Stimulated activated CD4-positive, alpha-beta T cell treated with anti-CD3 and anti-CD28 coated beads, Interleukin-12 subunit alpha, Interleukin-12 subunit beta, amount 100 ng/mL, for 24 hours (primary cell): ENCODE data around the gene ADAMTS15.

ENCODE experiments used
- DNase-seq, 2 experiments: peaks; one replicate each; pipeline ENCODE4 v3.0.0-alpha.2; 2020; ENCODE audit warnings: low read depth in 2 of 2

The ADAMTS15 gene

DNA sequence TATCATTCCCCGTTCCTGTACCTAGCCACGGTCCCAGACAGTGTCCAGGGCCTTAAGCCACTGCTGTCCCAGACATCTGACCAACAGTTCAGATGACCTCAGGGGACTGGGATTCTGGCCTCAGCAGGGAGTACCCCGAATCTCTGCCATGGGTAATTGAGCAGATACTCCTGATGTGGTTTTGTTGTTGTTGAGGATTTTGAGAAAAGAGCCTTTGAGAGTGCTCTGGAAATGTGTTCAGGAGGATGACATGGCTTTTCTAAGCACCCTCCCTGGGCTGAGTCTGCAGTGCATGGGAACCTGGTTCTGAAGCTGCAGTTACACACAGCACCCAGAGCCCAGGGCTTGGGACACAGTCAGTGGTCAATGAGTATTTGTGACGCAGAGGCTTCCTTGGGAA lies 30.4 kb downstream of the ADAMTS15 start:
- DNase-seq: no peak

DNA sequence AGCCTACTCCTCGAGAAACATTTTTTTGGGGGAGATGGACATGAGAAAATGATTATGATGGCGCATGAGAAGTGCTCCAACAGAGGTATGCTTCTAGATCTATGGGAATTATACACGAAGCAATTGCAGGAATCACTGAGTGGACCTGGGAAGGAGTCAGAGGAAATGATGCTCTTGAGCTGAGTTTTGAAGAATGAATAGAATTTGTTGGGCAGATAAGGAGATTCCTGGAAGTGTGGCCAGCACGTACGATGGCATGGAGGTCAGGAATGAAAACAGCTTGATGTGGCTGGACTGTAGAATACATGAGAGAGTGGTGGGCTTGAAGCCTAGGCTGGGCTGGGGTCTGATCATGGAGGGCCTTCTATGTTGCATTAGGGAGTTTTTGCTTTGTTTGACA lies 31.7 kb downstream of the ADAMTS15 start:
- DNase-seq: no peak

GRCh38 chr11:130480711-130481140 lies 32.3 kb downstream of the ADAMTS15 start:
- DNase-seq: no peak

DNA sequence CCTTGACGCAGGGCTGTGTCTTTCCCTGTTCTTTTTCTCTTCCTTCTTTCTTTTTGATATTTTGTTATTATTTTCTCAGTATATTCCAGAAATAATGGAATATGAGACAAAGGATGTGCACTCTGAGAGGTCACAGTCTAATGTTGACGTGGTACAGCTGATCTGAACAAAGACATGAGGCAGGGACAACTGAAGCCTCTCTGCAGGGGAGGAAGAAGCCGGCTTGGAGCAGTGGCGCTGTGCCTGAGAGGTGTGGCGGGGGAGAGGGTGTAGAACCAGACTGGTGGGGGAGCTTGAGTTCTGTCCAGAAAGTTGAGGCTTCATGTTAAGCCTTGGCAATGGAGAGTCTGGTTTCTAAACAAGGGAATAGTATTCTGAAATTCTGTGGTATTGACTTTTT lies 34.7 kb downstream of the ADAMTS15 start:
- no peak for DNase-seq

DNA sequence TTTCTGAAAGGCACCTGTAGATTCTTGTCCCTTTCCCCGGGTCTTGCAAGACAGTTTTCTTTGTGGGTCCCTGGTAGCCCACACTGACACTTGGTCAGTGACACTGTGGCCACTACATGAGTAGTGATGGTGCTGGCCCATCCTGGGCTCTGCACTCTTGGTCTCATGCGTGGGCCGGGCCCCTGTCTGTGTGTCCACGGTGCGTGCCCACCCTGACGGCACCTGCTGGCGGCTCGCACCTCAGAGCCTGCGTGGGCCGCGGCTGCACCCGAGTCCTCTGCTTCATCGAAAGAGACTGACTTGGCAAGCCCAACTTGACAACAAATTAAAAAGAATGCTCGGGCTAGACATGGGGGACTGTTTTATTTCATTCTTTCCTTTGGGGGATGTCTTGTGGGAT lies 37.5 kb downstream of the ADAMTS15 start:
- DNase-seq: no peak

- DNase-seq: no peak
Measured at GRCh38 chr11:130486391-130486836, 38.0 kb downstream of the ADAMTS15 start.

GRCh38 chr11:130486987-130487923 lies 38.8 kb downstream of the ADAMTS15 start:
- no peak for DNase-seq

DNA sequence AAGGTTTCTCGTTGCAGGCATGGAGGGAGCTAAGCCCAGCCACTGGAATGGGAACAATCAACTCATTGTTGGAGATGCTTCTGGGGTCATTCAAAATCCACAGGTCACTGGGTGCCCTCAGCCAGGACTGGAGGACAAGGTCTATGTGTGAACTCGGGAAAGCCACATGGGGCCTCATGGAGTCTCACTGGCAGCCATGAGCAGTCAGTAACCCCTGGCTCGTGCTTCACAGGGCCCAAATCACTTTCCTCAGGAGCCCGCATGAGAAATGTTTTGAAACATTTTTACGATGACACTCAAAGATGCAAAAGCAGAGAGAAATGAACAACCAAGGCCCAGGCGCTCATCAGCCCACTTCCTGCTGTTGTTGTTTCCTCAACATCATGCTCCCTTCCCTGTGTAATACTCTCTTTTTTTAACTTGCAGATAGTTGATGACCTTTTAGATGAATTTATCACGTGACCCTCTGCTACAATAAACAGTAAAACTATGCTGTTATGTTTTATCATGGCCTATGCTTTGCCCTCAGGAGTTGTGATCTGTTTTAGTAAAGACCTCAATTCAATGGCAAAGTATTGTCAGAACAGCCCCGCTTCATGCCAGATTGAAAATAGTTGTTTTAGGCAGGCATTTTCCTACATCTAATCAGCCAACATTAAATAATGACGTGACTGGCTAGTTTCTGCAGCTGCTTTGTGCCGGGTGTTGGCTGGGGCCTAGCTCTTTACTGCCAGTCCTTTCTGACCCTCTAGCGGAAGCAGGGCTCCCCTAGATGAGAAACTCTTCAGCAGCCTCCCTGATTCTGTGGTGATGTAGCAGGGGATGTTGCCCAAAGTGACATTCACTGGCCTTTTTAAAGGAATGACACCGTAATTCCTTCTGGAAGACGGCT lies 39.7 kb downstream of the ADAMTS15 start:
- DNase-seq: no peak

DNA sequence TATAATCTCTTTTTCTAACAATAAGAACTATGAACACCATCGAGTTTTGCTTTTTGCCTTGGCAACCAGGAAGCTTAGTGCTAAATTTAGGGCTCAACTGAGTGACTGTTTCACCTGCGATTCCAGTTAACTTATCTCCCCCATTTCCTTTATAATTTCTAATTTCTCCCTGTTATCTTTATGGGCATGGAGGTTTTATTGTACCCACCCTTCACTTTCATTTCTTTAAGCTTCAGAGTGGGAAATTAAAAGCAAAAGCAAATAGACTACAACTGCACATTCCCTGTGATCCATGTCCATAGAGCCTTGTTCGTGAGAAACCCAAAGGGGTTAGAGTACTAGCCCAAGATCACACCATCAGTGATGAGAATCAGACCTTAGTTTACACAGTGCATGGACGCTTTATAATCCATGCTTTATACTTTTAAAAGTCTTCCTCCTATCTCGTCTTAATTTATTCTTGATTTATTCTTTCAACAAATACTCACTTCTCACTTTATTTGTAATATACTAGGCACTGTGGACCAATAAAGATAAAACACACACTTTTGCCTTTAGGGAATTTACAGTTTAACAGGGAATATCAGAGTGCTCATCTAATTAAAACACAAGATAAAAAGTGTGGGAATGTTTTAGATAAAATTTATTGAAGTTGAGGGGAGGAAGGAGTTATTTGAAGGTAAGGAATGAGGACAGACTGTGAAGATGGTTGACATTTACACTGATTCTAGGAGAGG lies 40.6 kb downstream of the ADAMTS15 start:
- no peak for DNase-seq

- no peak for DNase-seq
Measured at GRCh38 chr11:130489716-130490115, 41.3 kb downstream of the ADAMTS15 start.

DNA sequence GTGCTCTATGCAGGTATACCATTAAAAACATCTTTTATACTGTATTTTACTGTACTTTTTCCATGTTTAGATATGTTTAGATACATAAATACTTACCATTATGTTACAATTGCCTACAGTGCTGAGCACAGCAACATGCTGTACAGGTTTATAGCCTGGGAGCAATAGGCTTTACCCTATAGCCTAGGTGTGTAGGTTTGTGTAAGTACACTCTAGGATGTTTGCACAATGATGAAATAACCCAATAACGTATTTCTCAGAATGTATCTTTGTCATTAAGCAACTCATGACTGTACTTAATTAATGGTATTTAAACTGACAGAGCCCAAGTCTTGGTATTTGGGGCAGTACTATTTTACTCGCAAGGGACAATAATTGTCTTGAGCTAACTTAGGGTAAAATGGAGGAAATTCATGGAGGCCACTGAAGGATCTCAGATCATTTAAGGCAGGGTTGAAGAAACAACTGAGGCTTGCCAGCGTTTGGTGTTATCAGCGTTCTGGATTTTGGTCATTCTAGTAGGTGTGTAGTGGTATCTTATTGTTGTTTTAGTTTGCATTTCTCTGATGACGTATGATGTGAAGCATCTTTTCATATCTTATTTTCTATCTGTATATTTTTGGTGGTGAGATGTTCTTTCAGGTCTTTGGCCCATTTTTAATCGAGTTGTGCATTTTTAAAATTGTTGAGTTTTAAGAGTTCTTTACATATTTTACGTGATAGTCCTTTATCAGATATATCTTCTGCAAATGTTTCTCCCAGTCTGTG lies 42.4 kb downstream of the ADAMTS15 start:
- DNase-seq: no peak

DNA sequence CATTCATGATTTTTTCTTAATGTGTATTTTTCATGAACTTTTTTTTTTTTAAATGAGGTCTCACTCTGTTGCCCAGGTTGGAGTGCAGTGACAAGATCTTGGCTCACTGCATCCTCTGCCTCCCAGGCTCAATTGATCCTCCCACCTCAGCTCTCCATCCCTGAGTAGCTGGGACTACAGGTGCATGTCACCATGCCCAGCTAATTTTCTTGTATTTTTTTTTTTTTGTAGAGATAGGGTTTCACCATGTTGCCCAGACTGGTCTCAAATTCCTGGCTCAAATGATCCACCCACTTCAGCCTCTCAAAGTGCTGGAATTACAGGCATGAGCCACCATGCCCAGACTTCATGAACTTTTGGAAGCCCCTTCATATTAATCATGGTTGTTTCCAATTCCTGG lies 49.7 kb downstream of the ADAMTS15 start:
- no peak for DNase-seq

DNA sequence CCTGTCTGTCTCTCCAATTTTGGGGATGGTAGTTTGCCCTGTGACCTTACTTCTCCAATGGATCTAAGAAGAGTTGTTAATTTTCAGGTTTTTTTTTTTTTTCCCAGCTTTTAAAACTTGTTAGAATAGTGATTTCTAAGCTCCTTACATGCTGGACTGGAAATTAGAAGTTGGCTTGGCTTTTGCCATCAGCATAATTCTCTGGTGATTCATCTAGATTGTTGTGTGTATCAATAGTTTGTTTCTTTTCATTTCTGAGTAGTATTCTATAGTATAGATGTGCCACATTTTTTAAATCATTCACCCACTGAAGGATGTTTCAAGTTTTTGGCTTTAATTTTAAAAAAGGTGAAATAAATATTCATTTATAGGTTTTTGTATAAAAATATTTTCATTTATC lies 51.4 kb downstream of the ADAMTS15 start:
- no peak for DNase-seq

DNA sequence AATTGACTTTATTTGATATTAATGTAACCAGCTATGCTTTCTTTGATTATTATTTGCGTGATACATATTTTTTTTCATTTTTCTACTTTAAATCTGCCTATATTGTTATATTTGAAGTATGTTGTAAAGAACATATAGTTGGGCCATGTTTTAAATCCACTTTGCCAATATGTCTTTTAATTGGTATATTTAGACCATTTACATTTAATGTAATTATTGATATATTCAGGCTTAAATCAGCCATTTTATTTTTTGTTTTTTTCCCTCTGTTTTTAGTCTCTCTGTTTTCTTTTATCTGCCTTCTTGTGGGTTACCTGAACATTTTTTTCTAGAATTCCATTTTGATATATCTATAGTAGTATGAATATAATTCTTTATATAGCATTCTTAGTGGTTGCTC lies 55.9 kb downstream of the ADAMTS15 start:
- no peak for DNase-seq

DNA sequence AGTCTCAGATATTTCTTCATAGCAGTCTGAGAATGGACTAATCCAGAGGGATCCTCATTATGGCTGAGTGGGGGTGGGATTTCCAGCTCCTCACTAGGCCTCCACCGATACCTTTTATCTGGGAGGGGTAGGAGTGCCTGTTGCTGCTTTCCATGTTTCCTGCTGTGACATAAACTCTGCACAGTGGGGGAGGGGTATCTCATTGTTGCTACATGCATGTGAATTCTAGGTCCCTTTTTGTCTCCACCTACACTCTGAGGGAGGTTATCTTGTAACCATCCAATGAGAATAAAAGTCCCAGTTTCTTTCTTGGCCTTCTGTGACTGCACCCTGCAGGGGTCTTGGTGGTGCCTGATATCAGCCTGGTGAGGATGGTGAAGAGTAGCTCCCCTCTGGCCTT lies 60.5 kb downstream of the ADAMTS15 start:
- no peak for DNase-seq

DNA sequence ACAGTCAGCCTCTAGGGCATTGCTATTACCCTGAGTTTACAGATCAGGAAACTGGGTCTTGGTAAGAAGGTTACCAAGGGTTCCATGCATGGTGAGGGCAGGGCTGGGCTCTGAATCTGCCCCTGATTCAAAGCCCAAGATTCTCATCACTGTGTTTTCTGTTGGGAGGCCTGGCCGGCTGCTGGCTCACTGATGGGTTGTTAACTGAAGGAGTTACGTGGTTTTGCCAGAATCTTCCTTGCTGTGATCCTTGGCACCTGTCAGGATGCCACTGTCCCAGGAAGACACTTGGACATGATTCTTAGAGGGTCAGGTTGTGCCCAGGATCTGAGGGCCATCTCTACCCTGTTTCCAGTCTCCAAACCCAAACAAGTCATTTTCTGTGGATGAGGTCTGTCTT lies 61.5 kb downstream of the ADAMTS15 start:
- DNase-seq: no peak

DNA sequence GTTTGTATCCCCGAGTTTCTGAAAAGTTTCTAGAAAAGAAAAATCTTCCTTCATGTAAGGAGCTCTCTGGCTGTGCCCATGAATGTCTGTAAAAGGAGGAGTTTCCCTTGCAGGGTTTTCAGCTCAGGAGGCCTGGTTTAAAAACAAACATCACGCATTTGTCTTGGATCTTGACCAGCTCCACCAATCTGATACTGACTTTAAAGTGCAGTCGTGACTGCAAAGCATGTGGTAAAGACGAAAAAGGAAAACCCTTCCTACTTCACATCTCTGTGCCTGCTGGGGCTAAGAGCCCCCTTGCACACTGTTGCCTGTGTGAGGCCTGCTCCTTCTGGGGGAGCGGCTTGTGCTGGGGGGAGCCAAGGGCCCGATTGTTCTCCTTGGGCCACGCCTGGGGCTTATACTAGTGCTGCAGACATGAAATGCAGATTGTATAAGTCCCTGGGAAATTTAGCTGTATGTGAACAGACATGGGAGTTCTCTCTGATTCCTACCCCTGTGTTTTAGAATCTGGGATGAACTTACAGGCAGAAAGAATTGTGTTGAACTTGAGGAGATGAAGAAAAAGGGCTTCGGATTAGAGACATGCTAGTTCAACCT lies 62.1 kb downstream of the ADAMTS15 start:
- no peak for DNase-seq

- DNase-seq: no peak
Measured at GRCh38 chr11:130511765-130512164, 63.3 kb downstream of the ADAMTS15 start.

GRCh38 chr11:130512662-130513061 lies 64.2 kb downstream of the ADAMTS15 start:
- no peak for DNase-seq

- DNase-seq: no peak
Measured at GRCh38 chr11:130513132-130513531, 64.7 kb downstream of the ADAMTS15 start.

DNA sequence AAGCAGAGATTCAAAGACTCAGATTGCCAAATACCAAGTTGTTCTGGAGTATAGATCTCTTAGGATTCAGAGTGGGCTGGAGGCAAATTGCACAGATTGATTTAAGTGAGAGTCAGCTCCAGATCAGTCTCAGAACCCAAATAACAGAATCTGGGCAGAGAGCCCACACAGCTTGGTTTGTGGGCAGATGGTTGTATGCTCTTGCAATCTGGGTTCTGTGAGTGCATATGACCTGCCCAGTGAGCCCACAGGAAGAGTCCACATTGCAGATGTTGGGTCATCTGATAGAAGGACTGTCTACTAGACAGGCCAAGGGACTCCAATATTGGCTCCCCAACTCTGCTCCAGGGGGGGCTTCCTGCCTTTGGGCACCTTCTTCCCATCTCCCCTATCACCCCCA lies 65.9 kb downstream of the ADAMTS15 start:
- DNase-seq: no peak
